ENCODE data around the gene CSMD2. TPM values are rescaled to one million over a fixed set of nuclear protein-coding genes. Genes with fewer than 3 reads are reported as not detected.

CSMD2 gene
- total RNA-seq, 2 donors from 2014 or later, result 0.62 to 2.8 TPM

- H3K4me3 ChIP-seq (ENCODE audit: low read length), result no peak overlapping the region
- H3K36me3 ChIP-seq (ENCODE audit: control insufficient read depth, insufficient read depth, low read length), result no peaks in the 10 kb centered on the region
- peaks cover 18% of the 10 kb centered on the region for H3K27me3 Mint-ChIP-seq (ENCODE audit: insufficient read depth)
- H3K27ac ChIP-seq (ENCODE audit: low read depth, low read length), result no peak overlapping the region
- no peaks in the 10 kb centered on the region for H3K36me3 Mint-ChIP-seq (ENCODE audit: low read depth)
- no peak overlapping the region for H3K9ac ChIP-seq (ENCODE audit: extremely low read depth, low read length, poor library complexity, severe bottlenecking)
- peaks cover 10% of the 10 kb centered on the region for H3K9me3 ChIP-seq (ENCODE audit: control insufficient read depth, low read length)
- H3K9me3 Mint-ChIP-seq, result peaks cover 24% of the 10 kb centered on the region
- no peak for TF ChIP-seq CTCF (conservative IDR thresholded peaks at IDR 0.05)
- WGBS, 2 experiments (ENCODE audit: insufficient coverage in 1 of 2, insufficient read length in 1 of 2), result 96% methylated on average over 3 of the region's 3 CpGs; no CpG with 5 or more reads in 1 of the 2 experiments
- no peak for DNase-seq
- H3K4me3 Mint-ChIP-seq, result no peak overlapping the region
- H3K4me1 ChIP-seq (ENCODE audit: control insufficient read depth, insufficient read depth, low read length), result no peaks in the 10 kb centered on the region
- H3K27ac Mint-ChIP-seq, result no peak overlapping the region
- peaks cover 17% of the 10 kb centered on the region for H3K27me3 ChIP-seq (ENCODE audit: control insufficient read depth, insufficient read depth, low read length, poor library complexity, severe bottlenecking)
- no peaks in the 10 kb centered on the region for H3K4me1 Mint-ChIP-seq
Observed at GRCh38 chr1:33837635-33838034, 327.4 kb downstream of the CSMD2 start.

GRCh38 chr1:33836911-33837310 lies 328.1 kb downstream of the CSMD2 start:
- Histone ChIP-seq H3K27me3 (ENCODE audit: control insufficient read depth, insufficient read depth, low read length, poor library complexity, severe bottlenecking) (peaks cover 17% of the 10 kb centered on the region), H3K27ac (ENCODE audit: low read depth, low read length) (no peak overlapping the region), H3K36me3 (ENCODE audit: control insufficient read depth, insufficient read depth, low read length) (no peaks in the 10 kb centered on the region), H3K4me1 (ENCODE audit: control insufficient read depth, insufficient read depth, low read length) (no peaks in the 10 kb centered on the region), H3K4me3 (ENCODE audit: low read length) (no peak overlapping the region), H3K9ac (ENCODE audit: extremely low read depth, low read length, poor library complexity, severe bottlenecking) (no peak overlapping the region), H3K9me3 (ENCODE audit: control insufficient read depth, low read length) (peaks cover 10% of the 10 kb centered on the region)
- no peak for DNase-seq
- Mint-ChIP-seq H3K36me3 (ENCODE audit: low read depth) (no peaks in the 10 kb centered on the region), H3K27ac (no peak overlapping the region), H3K4me3 (no peak overlapping the region), H3K4me1 (no peaks in the 10 kb centered on the region), H3K9me3 (peaks cover 29% of the 10 kb centered on the region), H3K27me3 (ENCODE audit: insufficient read depth) (peaks cover 16% of the 10 kb centered on the region)
- no peak for TF ChIP-seq CTCF (conservative IDR thresholded peaks at IDR 0.05)
- WGBS, 2 experiments (ENCODE audit: insufficient coverage in 1 of 2, insufficient read length in 1 of 2), result 91 to 94% methylated on average over 4 of the region's 4 CpGs

GRCh38 chr1:33828654-33829053 lies 336.4 kb downstream of the CSMD2 start:
- Histone ChIP-seq H3K36me3 (ENCODE audit: control insufficient read depth, insufficient read depth, low read length) (no peaks in the 10 kb centered on the region), H3K9me3 (ENCODE audit: control insufficient read depth, low read length) (peaks cover 14% of the 10 kb centered on the region), H3K4me1 (ENCODE audit: control insufficient read depth, insufficient read depth, low read length) (no peaks in the 10 kb centered on the region), H3K9ac (ENCODE audit: extremely low read depth, low read length, poor library complexity, severe bottlenecking) (no peak overlapping the region), H3K27me3 (ENCODE audit: control insufficient read depth, insufficient read depth, low read length, poor library complexity, severe bottlenecking) (no peaks in the 10 kb centered on the region), H3K27ac (ENCODE audit: low read depth, low read length) (no peak overlapping the region), H3K4me3 (ENCODE audit: low read length) (no peak overlapping the region)
- no peak for DNase-seq
- H3K4me3 Mint-ChIP-seq, result no peak overlapping the region
- no peaks in the 10 kb centered on the region for H3K4me1 Mint-ChIP-seq
- no peak for TF ChIP-seq CTCF (conservative IDR thresholded peaks at IDR 0.05)
- no peak overlapping the region for H3K27ac Mint-ChIP-seq
- 96 to 97% methylated on average over 3 to 5 of the region's 5 CpGs for WGBS, 2 experiments (ENCODE audit: insufficient coverage in 1 of 2, insufficient read length in 1 of 2)
- no peaks in the 10 kb centered on the region for H3K27me3 Mint-ChIP-seq (ENCODE audit: insufficient read depth)
- peaks cover 45% of the 10 kb centered on the region for H3K9me3 Mint-ChIP-seq
- peaks cover 8% of the 10 kb centered on the region for H3K36me3 Mint-ChIP-seq (ENCODE audit: low read depth)
